H1 (cell line): ENCODE data around the gene TSPEAR. TPM values are rescaled to one million over a fixed set of nuclear protein-coding genes. Genes with fewer than 3 reads are reported as not detected.

ENCODE experiments used
- ATF3 ChIP-seq: IDR thresholded peaks from 2 replicates; pipeline ENCODE4 v1.6.1; 2011; ENCODE audit warnings: low read depth, mild to moderate bottlenecking, low read length; ENCODE audit not compliant: insufficient read depth
- BACH1 ChIP-seq: IDR thresholded peaks from 2 replicates; pipeline ENCODE4 v1.6.1; 2012; ENCODE audit warnings: low read length, improper control_type of control experiment
- POLR2AphosphoS5 ChIP-seq: IDR thresholded peaks from 2 replicates; pipeline ENCODE4 v1.6.1; 2011; ENCODE audit warnings: low read depth, low read length
- SIN3A ChIP-seq, 2 experiments: IDR thresholded peaks in 1 of 2; conservative IDR thresholded peaks in 1 of 2; 2 replicates each; pipeline ENCODE4 v1.6.1; 2011 to 2012; ENCODE audit warnings: low read length in 2 of 2, improper control_type of control experiment in 1 of 2, low read depth in 1 of 2, mild to moderate bottlenecking in 1 of 2
- TCF12 ChIP-seq: IDR thresholded peaks from 2 replicates; pipeline ENCODE4 v1.6.1; 2011; ENCODE audit warnings: low read depth, mild to moderate bottlenecking, low read length
- polyA plus RNA-seq, 7 experiments: library from polyadenylated mRNA; depleted of rRNA in 3 of 7; stranded (reverse) in 5 of 7; unstranded in 2 of 7; fragments of >200 nt in 5 of 7; fragments of 200-250 nt in 2 of 7; gene quantifications; 1 replicate in 5 of 7; 2 replicates in 1 of 7; 4 replicates in 1 of 7; pipeline versions ENCODE4 v1.2.1 to v1.2.3, GENCODE V29; 2011 to 2013; ENCODE audit warnings: missing spikeins in 2 of 7, mixed read lengths in 2 of 7
- total RNA-seq: library from RNA; stranded (reverse); fragmentation: NEBNext Ultra II Directional; extraction: Animal tissue kit (Norgen Biotek cat#: 25700); gene quantifications from 2 replicates; pipeline ENCODE4 v1.2.1, GENCODE V29; 2021

TSPEAR gene
- total and polyA plus RNA-seq, 2 of the 8 experiments (the other 6 are each of a cell fraction or from before 2014, with no cell fraction given) = 0.58 to 0.89 TPM

- TF ChIP-seq SIN3A (conservative IDR thresholded peaks at IDR 0.05 in 1 of 2, IDR thresholded peaks at IDR 0.05 in 1 of 2; ENCODE audit: low read depth in 1 of 2, low read length in 2 of 2) (no peak), BACH1 (no peak), ATF3 (no peak), POLR2AphosphoS5 (no peak), TCF12 (no peak)
Measured at GRCh38 chr21:44568667-44569556, 142.5 kb downstream of the TSPEAR start (continued).
